ENCODE results near the gene KLHL2. TPM values are rescaled to one million over a fixed set of nuclear protein-coding genes. Genes with fewer than 3 reads are reported as not detected.

KLHL2 gene
- polyA plus RNA-seq, 3 donors: 6.9 to 22.6 (median 11.1) TPM

DNA sequence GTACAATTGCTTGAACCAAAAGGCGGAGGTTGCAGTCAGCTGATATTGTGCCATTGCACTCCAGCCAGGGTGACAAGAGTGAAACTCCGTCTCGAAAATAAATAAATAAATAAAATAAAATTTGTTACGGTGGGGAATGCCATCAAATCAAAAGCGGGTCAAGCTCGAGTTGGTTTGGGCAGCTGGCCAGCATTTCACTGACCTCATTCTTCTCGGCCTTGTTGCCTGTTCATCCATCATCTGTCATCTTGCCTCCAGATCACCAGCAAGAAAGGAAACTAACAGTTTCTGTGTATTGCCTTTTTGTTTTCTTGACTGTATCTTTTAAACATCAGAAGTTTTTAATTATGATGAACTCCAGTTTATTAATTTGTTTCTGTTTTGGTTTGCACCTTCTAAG, 31.5 kb upstream of the KLHL2 start:
- TF ChIP-seq, protein P1, sequence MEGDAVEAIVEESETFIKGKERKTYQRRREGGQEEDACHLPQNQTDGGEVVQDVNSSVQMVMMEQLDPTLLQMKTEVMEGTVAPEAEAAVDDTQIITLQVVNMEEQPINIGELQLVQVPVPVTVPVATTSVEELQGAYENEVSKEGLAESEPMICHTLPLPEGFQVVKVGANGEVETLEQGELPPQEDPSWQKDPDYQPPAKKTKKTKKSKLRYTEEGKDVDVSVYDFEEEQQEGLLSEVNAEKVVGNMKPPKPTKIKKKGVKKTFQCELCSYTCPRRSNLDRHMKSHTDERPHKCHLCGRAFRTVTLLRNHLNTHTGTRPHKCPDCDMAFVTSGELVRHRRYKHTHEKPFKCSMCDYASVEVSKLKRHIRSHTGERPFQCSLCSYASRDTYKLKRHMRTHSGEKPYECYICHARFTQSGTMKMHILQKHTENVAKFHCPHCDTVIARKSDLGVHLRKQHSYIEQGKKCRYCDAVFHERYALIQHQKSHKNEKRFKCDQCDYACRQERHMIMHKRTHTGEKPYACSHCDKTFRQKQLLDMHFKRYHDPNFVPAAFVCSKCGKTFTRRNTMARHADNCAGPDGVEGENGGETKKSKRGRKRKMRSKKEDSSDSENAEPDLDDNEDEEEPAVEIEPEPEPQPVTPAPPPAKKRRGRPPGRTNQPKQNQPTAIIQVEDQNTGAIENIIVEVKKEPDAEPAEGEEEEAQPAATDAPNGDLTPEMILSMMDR (IDR thresholded peaks at IDR 0.05): no peak
- peaks cover 0 to 1% (median under 1%) of the 10 kb centered on the region in 3 donors for H3K27me3 Mint-ChIP-seq (ENCODE audit: low read depth in 3 of 3)
- H3K4me1 Mint-ChIP-seq: peaks cover 8% of the 10 kb centered on the region
- H3K4me3 ChIP-seq (replicated peaks in 1 of 3; ENCODE audit: low read depth in 2 of 3, low read length in 3 of 3): no peak overlapping the region
- H3K27ac Mint-ChIP-seq: no peak overlapping the region
- H3K4me1 ChIP-seq (ENCODE audit: control insufficient read depth in 1 of 2, insufficient read depth in 2 of 2, low read length in 2 of 2): no peaks in the 10 kb centered on the region
- H3K27me3 ChIP-seq (ENCODE audit: control insufficient read depth in 2 of 2, insufficient read depth in 2 of 2, low read length in 2 of 2): no peaks in the 10 kb centered on the region
- no peak overlapping the region for H3K4me2 ChIP-seq (replicated peaks; ENCODE audit: extremely low read depth, low read length, poor library complexity, severe bottlenecking)
- H2AFZ ChIP-seq (ENCODE audit: insufficient read depth, low read depth, low read length, poor library complexity, severe bottlenecking): no peak overlapping the region
- H4K20me1 ChIP-seq (ENCODE audit: insufficient read depth, low read length): no peaks in the 10 kb centered on the region
- H3K9ac ChIP-seq (ENCODE audit: insufficient read depth, low read length, poor library complexity, severe bottlenecking): no peak overlapping the region
- intact Hi-C loops (cut with micrococcal nuclease): no loop called here
- H3K36me3 ChIP-seq (replicated peaks in 1 of 2; ENCODE audit: control insufficient read depth in 1 of 2, insufficient read depth in 2 of 2, low read length in 2 of 2): no peaks in the 10 kb centered on the region
- H3K27ac ChIP-seq (ENCODE audit: low read depth in 1 of 2, low read length in 2 of 2): no peak overlapping the region
- H3K4me3 Mint-ChIP-seq: no peak overlapping the region
- H3K36me3 Mint-ChIP-seq: no peaks in the 10 kb centered on the region
- DNase-seq: no peak
- peaks cover 0 to 13% (median 4%) of the 10 kb centered on the region in 7 donors for H3K9me3 Mint-ChIP-seq
- no peaks in the 10 kb centered on the region for H3K79me2 ChIP-seq (ENCODE audit: insufficient read depth, low read length)
- no peaks in the 10 kb centered on the region for H3K9me3 ChIP-seq (replicated peaks in 1 of 2; ENCODE audit: control insufficient read depth in 1 of 2, insufficient read depth in 1 of 2, low read length in 2 of 2)
- 94% methylated on average over 5 of the region's 7 CpGs for WGBS (ENCODE audit: insufficient coverage)

DNA sequence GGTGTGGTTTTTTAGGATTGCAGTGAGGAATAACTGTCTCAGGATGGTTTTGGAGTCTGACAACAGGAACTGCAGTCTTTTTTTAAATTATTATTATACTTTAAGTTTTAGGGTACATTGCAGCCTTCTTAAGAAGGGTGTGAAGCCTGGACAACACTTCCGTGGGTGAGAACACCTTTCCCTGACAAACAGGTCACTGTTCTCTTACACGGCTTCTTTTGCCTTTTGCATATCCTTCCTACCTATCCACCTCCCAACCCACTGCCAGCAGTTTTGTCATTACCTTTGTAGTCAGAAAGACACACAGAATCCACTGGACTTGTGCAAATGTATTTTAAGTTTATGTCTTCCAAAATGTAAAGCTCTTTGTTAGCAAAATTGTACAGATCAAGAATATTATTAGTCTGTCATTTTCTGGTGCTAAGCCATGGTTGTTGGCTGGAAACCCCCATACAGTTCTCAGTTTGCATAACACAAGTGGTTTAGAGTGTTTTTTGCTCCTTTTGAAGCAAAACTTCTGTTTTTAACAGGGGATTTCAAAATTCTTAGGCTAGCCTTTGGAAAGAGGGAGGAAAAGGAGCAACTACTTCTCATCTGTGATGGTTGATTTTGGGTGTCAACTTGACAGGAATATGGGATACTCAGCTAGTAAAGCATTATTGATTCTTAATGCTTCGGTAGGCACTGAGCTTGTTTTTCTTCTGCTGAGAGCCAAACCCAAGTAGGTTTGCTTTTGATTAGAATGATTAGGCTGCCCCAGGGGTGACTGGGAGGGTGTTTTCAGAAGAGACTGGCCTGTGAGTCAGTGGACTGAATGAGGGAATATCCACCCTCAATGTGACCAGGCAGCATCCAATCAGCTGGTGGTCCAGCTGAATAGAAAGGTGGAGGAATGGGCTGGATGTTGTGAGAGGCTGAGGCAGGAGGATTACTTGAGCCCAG, 29.4 kb upstream of the KLHL2 start:
- Histone ChIP-seq H4K20me1 (ENCODE audit: insufficient read depth, low read length) (no peaks in the 10 kb centered on the region), H3K79me2 (ENCODE audit: insufficient read depth, low read length) (no peaks in the 10 kb centered on the region), H3K9me3 (replicated peaks in 1 of 2; ENCODE audit: control insufficient read depth in 1 of 2, insufficient read depth in 1 of 2, low read length in 2 of 2) (no peaks in the 10 kb centered on the region), H2AFZ (ENCODE audit: insufficient read depth, low read depth, low read length, poor library complexity, severe bottlenecking) (peak overlapping the region; percentile 39), H3K9ac (ENCODE audit: insufficient read depth, low read length, poor library complexity, severe bottlenecking) (no peak overlapping the region), H3K4me1 (ENCODE audit: control insufficient read depth in 1 of 2, insufficient read depth in 2 of 2, low read length in 2 of 2) (no peaks in the 10 kb centered on the region), H3K4me2 (replicated peaks; ENCODE audit: extremely low read depth, low read length, poor library complexity, severe bottlenecking) (no peak overlapping the region), H3K27me3 (ENCODE audit: control insufficient read depth in 2 of 2, insufficient read depth in 2 of 2, low read length in 2 of 2) (no peaks in the 10 kb centered on the region), H3K27ac (ENCODE audit: low read depth in 1 of 2, low read length in 2 of 2) (peak overlapping the region in 1 of 2 donors; percentile 6), H3K36me3 (replicated peaks in 1 of 2; ENCODE audit: control insufficient read depth in 1 of 2, insufficient read depth in 2 of 2, low read length in 2 of 2) (no peaks in the 10 kb centered on the region), H3K4me3 (replicated peaks in 1 of 3; ENCODE audit: low read depth in 2 of 3, low read length in 3 of 3) (no peak overlapping the region)
- H3K27ac Mint-ChIP-seq: peak overlapping the region in 1 of 7 donors; percentile 52
- peaks cover 8% of the 10 kb centered on the region for H3K4me1 Mint-ChIP-seq
- peaks cover 0 to 11% (median 4%) of the 10 kb centered on the region in 7 donors for H3K9me3 Mint-ChIP-seq
- no peaks in the 10 kb centered on the region for H3K36me3 Mint-ChIP-seq
- H3K4me3 Mint-ChIP-seq: peak overlapping the region in 1 of 2 donors; percentile 48
- peaks cover 0 to 1% (median 0%) of the 10 kb centered on the region in 3 donors for H3K27me3 Mint-ChIP-seq (ENCODE audit: low read depth in 3 of 3)
- TF ChIP-seq, protein P1 (IDR thresholded peaks at IDR 0.05): no peak
- DNase-seq: peak in 1 of 3 donors; percentile 5
- intact Hi-C loops (cut with micrococcal nuclease): no loop called here
- WGBS (ENCODE audit: insufficient coverage): 100% methylated on average over 3 of the region's 3 CpGs
